GM12878 (cell line): Measurements from ENCODE around the gene MRPL12. TPM values are rescaled to one million over a fixed set of nuclear protein-coding genes. Genes with fewer than 3 reads are reported as not detected.

Source experiments
- ATAC-seq: fragments of 200-7000 bp; cut with Tn5 transposase; 3 replicates; pipeline ENCODE4 v1.9.1; 2020; ENCODE audit warnings: mild to moderate bottlenecking, moderate library complexity
- BruUV-seq: library from RNA; stranded (reverse); fragments of 400-500 nt; replicated peaks from 2 replicates; lab custom pipeline; 2021; lab: Mats Ljungman, UMichigan
- CTCF ChIA-PET: fragments of 300-600 bp; sonication (Branson Sonifier 250); formaldehyde crosslinking; extraction: SDS; loops from one replicate; lab custom pipeline; 2021; ENCODE audit warnings: inconsistent platforms; lab: Yijun Ruan, JAX
- POLR2A ChIA-PET: fragments of 350-600 bp; formaldehyde crosslinking; extraction: SDS; loops from one replicate; lab custom pipeline; 2021; ENCODE audit warnings: inconsistent platforms; lab: Charles Lee
- RAD21 ChIA-PET: fragments of 300-600 bp; sonication (Branson Sonifier 250); formaldehyde crosslinking; loops from one replicate; lab custom pipeline; 2023; ENCODE audit warnings: antibody characterized with exemption; ENCODE audit not compliant: unreplicated experiment; lab: Charles Lee
- SMC1A ChIA-PET: fragments of 300-600 bp; sonication (Branson Sonifier 250); formaldehyde crosslinking; loops from one replicate; lab custom pipeline; 2023; ENCODE audit not compliant: unreplicated experiment, uncharacterized antibody; lab: Charles Lee
- DNase-seq: peaks from one replicate; pipeline ENCODE4 v3.0.0-alpha.2; 2011; ENCODE audit warnings: low read depth, low spot score
- FAIRE-seq: peaks from 3 replicates; lab custom pipeline; 2011; peaks lifted over from hg19 to GRCh38; lab: Jason Lieb, UNC
- H2AFZ ChIP-seq: 2 replicates; pipeline ENCODE4 v1.6.0; 2011; ENCODE audit warnings: low read depth, low read length, control low read depth; ENCODE audit not compliant: control insufficient read depth
- H3K27ac ChIP-seq: 2 replicates; pipeline ENCODE4 v1.5.1; 2011; ENCODE audit warnings: control low read depth; ENCODE audit not compliant: control insufficient read depth, insufficient read depth
- H3K27me3 ChIP-seq, 2 experiments: replicated peaks in 1 of 2; 2 replicates each; pipeline versions ENCODE4 v1.6.0 to v1.6.1; 2011; ENCODE audit warnings: low read length in 1 of 2; ENCODE audit not compliant: control insufficient read depth in 2 of 2, insufficient read depth in 2 of 2
- H3K36me3 ChIP-seq, 2 experiments: 2 replicates each; pipeline ENCODE4 v1.5.1; 2011; ENCODE audit warnings: low read length in 1 of 2; ENCODE audit not compliant: control insufficient read depth in 2 of 2, insufficient read depth in 2 of 2
- H3K4me1 ChIP-seq: 2 replicates; pipeline ENCODE4 v1.6.1; 2011; ENCODE audit warnings: mild to moderate bottlenecking, low read length, moderate library complexity, mixed read lengths; ENCODE audit not compliant: control insufficient read depth, insufficient read depth
- H3K4me2 ChIP-seq: 2 replicates; pipeline ENCODE4 v1.6.0; 2011; ENCODE audit warnings: control low read depth; ENCODE audit not compliant: control insufficient read depth, insufficient read depth
- H3K4me3 ChIP-seq: fragments of 200-600 bp; sonication (generic); 2 replicates; pipeline ENCODE4 v1.5.1; 2016
- H3K79me2 ChIP-seq: 2 replicates; pipeline ENCODE4 v1.6.0; 2011; ENCODE audit warnings: low read length; ENCODE audit not compliant: control insufficient read depth, insufficient read depth
- H3K9ac ChIP-seq: 2 replicates; pipeline ENCODE4 v1.8.0; 2011; ENCODE audit warnings: low read length, control low read depth, mixed read lengths; ENCODE audit not compliant: control insufficient read depth, insufficient read depth
- H3K9me3 ChIP-seq: replicated peaks from 3 replicates; pipeline ENCODE4 v1.5.1; 2011; ENCODE audit warnings: mild to moderate bottlenecking, low read length; ENCODE audit not compliant: control insufficient read depth, insufficient read depth
- H4K20me1 ChIP-seq: 2 replicates; pipeline ENCODE4 v1.6.0; 2011; ENCODE audit not compliant: control insufficient read depth, insufficient read depth
- BHLHE40 ChIP-seq, 2 experiments: fragments of 450-650 bp in 1 of 2; IDR thresholded peaks; 2 replicates each; pipeline ENCODE4 v1.6.1; 2011 to 2017; ENCODE audit warnings: low read depth in 2 of 2, borderline replicate concordance in 1 of 2, improper control_type of control experiment in 1 of 2, low read length in 1 of 2, mild to moderate bottlenecking in 1 of 2
- CBFB ChIP-seq: IDR thresholded peaks from 2 replicates; pipeline ENCODE4 v1.6.1; 2016; ENCODE audit warnings: antibody characterized with exemption, low read depth
- CEBPB ChIP-seq, 2 experiments: fragments of 150-350 bp in 1 of 2; IDR thresholded peaks; 2 replicates each; pipeline ENCODE4 v1.6.1; 2012 to 2014; ENCODE audit warnings: low read depth in 2 of 2, low read length in 2 of 2, borderline replicate concordance in 1 of 2, inconsistent platforms in 1 of 2
- CEBPZ ChIP-seq: fragments of 150-350 bp; IDR thresholded peaks from 2 replicates; pipeline ENCODE4 v1.6.1; 2016; ENCODE audit warnings: low read depth, low read length
- E4F1 ChIP-seq: fragments of 450-650 bp; IDR thresholded peaks from 2 replicates; pipeline ENCODE4 v1.6.1; 2018; ENCODE audit warnings: borderline replicate concordance, mild to moderate bottlenecking; ENCODE audit not compliant: partially characterized antibody
- FOS ChIP-seq: IDR thresholded peaks from 3 replicates; pipeline ENCODE4 v1.6.1; 2011; ENCODE audit warnings: borderline replicate concordance; ENCODE audit not compliant: insufficient read length; ENCODE audit errors: extremely low read depth
- HDAC2 ChIP-seq: fragments of 200-600 bp; sonication (generic); IDR thresholded peaks from 2 replicates; pipeline ENCODE4 v1.6.1; 2017
- MEF2B ChIP-seq: fragments of 450-650 bp; IDR thresholded peaks from 2 replicates; pipeline ENCODE4 v1.6.1; 2018; ENCODE audit warnings: mild to moderate bottlenecking, moderate library complexity; ENCODE audit not compliant: partially characterized antibody, poor library complexity, severe bottlenecking
- RBBP5 ChIP-seq: fragments of 200-600 bp; sonication (generic); conservative IDR thresholded peaks from 2 replicates; pipeline ENCODE4 v1.6.1; 2016
- SMARCA5 ChIP-seq: fragments of 450-650 bp; IDR thresholded peaks from 2 replicates; pipeline ENCODE4 v1.6.1; 2017; ENCODE audit warnings: mild to moderate bottlenecking
- ZNF207 ChIP-seq: fragments of 450-650 bp; IDR thresholded peaks from 2 replicates; pipeline ENCODE4 v1.6.1; 2014; ENCODE audit warnings: antibody characterized with exemption, mild to moderate bottlenecking, borderline replicate concordance
- WGBS: methylation state at CpG from one replicate; pipeline ENCODE4 v1.1.6; 2016; ENCODE audit warnings: low lambda C conversion rate; ENCODE audit not compliant: insufficient replicate concordance, insufficient coverage; ENCODE audit errors: missing lambda C conversion rate; 5-methylcytosine and 5-hydroxymethylcytosine counted together
- in situ Hi-C: fragments of 300-500 bp; cut with MboI; formaldehyde crosslinking; loops from 9 replicates; pipeline ENCODE4 v1.14.3; 2018; ENCODE audit warnings: mixed read lengths
- intact Hi-C: fragments of 100-400 bp; cut with micrococcal nuclease; formaldehyde crosslinking; loops from one replicate; pipeline ENCODE4 v1.14.2; 2022; ENCODE audit not compliant: unreplicated experiment
- polyA plus RNA-seq, 11 experiments: library from polyadenylated mRNA; depleted of rRNA in 4 of 11; unstranded in 6 of 11; stranded (reverse) in 5 of 11; fragments of >200 nt; fragmentation: Nextera tagmentation in 4 of 11; fragmentation: Illumina TruSeq in 1 of 11; extraction: Ambion mirVana in 4 of 11; extraction: Trizol in 1 of 11; gene quantifications; 1 replicate in 1 of 11; 2 replicates in 10 of 11; pipeline versions ENCODE4 v1.2.1 to v1.2.3, GENCODE V29; 2011 to 2016; ENCODE audit warnings: inconsistent platforms in 2 of 11, missing spikeins in 2 of 11, low read depth in 1 of 11
- total RNA-seq, 4 experiments: library from RNA; depleted of rRNA in 3 of 4; stranded (reverse); fragments of >200 nt in 3 of 4; fragmentation: Illumina TruSeq in 1 of 4; extraction: Trizol in 1 of 4; gene quantifications; 2 replicates each; pipeline versions ENCODE4 v1.2.1 to v1.2.3, GENCODE V29; 2013 to 2021
- TF ChIP-seq, protein P1 (sequence below): IDR thresholded peaks from 2 replicates; pipeline ENCODE4 v1.6.1; 2011; ENCODE audit warnings: borderline replicate concordance, low read depth, mild to moderate bottlenecking, moderate library complexity, mixed read lengths, low read length; ENCODE audit not compliant: insufficient read depth; ENCODE audit errors: extremely low read length
- TF ChIP-seq, protein P2 (sequence below): IDR thresholded peaks from 2 replicates; pipeline ENCODE4 v1.6.1; 2012; ENCODE audit warnings: low read depth, low read length, improper control_type of control experiment
- TF ChIP-seq, protein P3 (sequence below): IDR thresholded peaks from 2 replicates; pipeline ENCODE4 v1.6.1; 2011; ENCODE audit warnings: low read depth, low read length, improper control_type of control experiment, borderline replicate concordance

MRPL12 gene
- total and polyA plus RNA-seq, 10 of the 15 experiments (the other 5 are each of a cell fraction or from before 2014, with no cell fraction given), result 1.3 to 269 (median 117) TPM

DNA sequence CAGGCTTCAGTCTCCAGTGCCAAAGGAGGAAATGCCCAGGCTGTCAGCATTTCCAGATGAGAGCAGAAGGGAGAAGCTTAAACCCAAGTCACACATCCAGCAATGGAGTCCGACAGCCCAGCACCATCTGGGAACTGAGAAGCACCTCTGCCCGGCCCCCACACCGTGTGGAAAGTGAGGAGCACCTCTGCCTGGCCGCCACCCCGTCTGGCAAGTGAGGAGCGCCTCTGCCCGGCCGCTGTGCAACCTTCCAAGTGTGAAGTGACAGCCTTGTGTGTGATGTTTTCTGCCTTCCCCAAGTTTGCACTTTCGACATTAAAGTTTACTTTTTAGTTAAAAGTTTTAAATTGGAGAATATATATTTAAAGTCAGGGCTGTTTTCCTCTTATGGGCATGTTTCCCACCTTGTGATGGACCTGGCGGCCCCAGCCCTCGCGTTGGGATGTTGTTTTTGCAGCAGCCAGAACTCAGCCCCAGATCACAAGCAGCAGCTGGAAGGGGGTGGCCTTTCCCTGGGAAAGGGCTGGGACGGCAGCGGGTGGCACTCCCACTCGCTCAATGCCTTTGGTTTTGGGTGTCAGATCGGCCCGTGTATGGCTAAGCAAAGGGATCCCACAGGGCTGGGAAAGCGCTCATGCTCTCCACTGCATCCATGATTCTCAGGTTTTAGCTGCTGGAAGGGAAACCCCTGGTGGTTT, 29.5 kb upstream of the MRPL12 start:
- RAD21 ChIA-PET, result no interaction called here
- 92% methylated on average over 18 of the region's 18 CpGs for WGBS
- no peak for FAIRE-seq
- TF ChIP-seq E4F1 (no peak), ZNF207 (no peak), MEF2B (no peak), HDAC2 (no peak), BHLHE40 (IDR thresholded peaks at IDR 0.05; ENCODE audit: borderline replicate concordance in 1 of 2, low read depth in 2 of 2, low read length in 1 of 2) (no peak), SMARCA5 (no peak), FOS (no peak), CEBPZ (no peak), CBFB (no peak), CEBPB (IDR thresholded peaks at IDR 0.05; ENCODE audit: borderline replicate concordance in 1 of 2, low read depth in 2 of 2, low read length in 2 of 2) (no peak), RBBP5 (no peak)
- TF ChIP-seq, protein P1, sequence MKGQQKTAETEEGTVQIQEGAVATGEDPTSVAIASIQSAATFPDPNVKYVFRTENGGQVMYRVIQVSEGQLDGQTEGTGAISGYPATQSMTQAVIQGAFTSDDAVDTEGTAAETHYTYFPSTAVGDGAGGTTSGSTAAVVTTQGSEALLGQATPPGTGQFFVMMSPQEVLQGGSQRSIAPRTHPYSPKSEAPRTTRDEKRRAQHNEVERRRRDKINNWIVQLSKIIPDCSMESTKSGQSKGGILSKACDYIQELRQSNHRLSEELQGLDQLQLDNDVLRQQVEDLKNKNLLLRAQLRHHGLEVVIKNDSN, result no peak
- TF ChIP-seq, protein P2, sequence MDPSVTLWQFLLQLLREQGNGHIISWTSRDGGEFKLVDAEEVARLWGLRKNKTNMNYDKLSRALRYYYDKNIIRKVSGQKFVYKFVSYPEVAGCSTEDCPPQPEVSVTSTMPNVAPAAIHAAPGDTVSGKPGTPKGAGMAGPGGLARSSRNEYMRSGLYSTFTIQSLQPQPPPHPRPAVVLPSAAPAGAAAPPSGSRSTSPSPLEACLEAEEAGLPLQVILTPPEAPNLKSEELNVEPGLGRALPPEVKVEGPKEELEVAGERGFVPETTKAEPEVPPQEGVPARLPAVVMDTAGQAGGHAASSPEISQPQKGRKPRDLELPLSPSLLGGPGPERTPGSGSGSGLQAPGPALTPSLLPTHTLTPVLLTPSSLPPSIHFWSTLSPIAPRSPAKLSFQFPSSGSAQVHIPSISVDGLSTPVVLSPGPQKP, result no peak
- TF ChIP-seq, protein P3, sequence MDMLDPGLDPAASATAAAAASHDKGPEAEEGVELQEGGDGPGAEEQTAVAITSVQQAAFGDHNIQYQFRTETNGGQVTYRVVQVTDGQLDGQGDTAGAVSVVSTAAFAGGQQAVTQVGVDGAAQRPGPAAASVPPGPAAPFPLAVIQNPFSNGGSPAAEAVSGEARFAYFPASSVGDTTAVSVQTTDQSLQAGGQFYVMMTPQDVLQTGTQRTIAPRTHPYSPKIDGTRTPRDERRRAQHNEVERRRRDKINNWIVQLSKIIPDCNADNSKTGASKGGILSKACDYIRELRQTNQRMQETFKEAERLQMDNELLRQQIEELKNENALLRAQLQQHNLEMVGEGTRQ, result no peak

More for the DNA sequence above, 29.5 kb upstream of the MRPL12 start:
- Histone ChIP-seq H3K27ac (no peak overlapping the region), H4K20me1 (no peaks in the 10 kb centered on the region), H3K4me2 (no peak overlapping the region), H3K4me3 (no peak overlapping the region), H2AFZ (no peak overlapping the region), H3K27me3 (no peaks in the 10 kb centered on the region), H3K9ac (no peak overlapping the region), H3K9me3 (no peaks in the 10 kb centered on the region), H3K4me1 (no peaks in the 10 kb centered on the region), H3K79me2 (no peaks in the 10 kb centered on the region), H3K36me3 (peaks cover 7 to 23% of the 10 kb centered on the region in 2 experiments)
- DNase-seq, result no peak
- no peak for ATAC-seq
- intact Hi-C loops, result no loop called here
- SMC1A ChIA-PET, result no interaction called here
- in situ Hi-C loops, result no loop called here
- POLR2A ChIA-PET, result no interaction called here
- TSS peak; percentile 30 for BruUV-seq
- CTCF ChIA-PET, result interaction anchor here (2.2 kb wide), 1 partner anchor 10 kb away, joined by 5 read pairs; the partner anchor contains the start of genes ARL16 and HGS
